IgD-negative memory B cell (primary cell): ENCODE results near the gene HOXA11. TPM values are rescaled to one million over a fixed set of nuclear protein-coding genes. Genes with fewer than 3 reads are reported as not detected.

Source experiments
- H3K27ac Mint-ChIP-seq, 3 donors: one replicate each; pipeline ENCODE4 v1.8.0; 2020 to 2022; ENCODE audit warnings: mild to moderate bottlenecking in 3 of 3, mixed read lengths in 3 of 3, moderate library complexity in 1 of 3
- H3K27me3 Mint-ChIP-seq: one replicate; pipeline ENCODE4 v1.8.0; 2021; ENCODE audit warnings: mixed read lengths
- H3K36me3 Mint-ChIP-seq: one replicate; pipeline ENCODE4 v1.8.0; 2020; ENCODE audit warnings: mild to moderate bottlenecking, mixed read lengths
- H3K4me1 Mint-ChIP-seq, 3 donors: one replicate each; pipeline ENCODE4 v1.8.0; 2020 to 2022; ENCODE audit warnings: mixed read lengths in 3 of 3, mild to moderate bottlenecking in 1 of 3
- H3K4me3 Mint-ChIP-seq, 4 donors: one replicate each; pipeline ENCODE4 v1.8.0; 2020 to 2022; ENCODE audit warnings: mild to moderate bottlenecking in 4 of 4, mixed read lengths in 4 of 4, moderate library complexity in 3 of 4
- H3K9me3 Mint-ChIP-seq, 3 donors: one replicate each; pipeline ENCODE4 v1.8.0; 2020 to 2021; ENCODE audit warnings: mixed read lengths in 3 of 3, mild to moderate bottlenecking in 1 of 3
- polyA plus RNA-seq: library from polyadenylated mRNA; unstranded; fragments of 300-500 nt; fragmentation: Illumina TruSeq; gene quantifications from one replicate; pipeline ENCODE4 v1.2.3, GENCODE V29; 2021

HOXA11 gene
- polyA plus RNA-seq, 1 donor from 2014 or later = not detected

DNA sequence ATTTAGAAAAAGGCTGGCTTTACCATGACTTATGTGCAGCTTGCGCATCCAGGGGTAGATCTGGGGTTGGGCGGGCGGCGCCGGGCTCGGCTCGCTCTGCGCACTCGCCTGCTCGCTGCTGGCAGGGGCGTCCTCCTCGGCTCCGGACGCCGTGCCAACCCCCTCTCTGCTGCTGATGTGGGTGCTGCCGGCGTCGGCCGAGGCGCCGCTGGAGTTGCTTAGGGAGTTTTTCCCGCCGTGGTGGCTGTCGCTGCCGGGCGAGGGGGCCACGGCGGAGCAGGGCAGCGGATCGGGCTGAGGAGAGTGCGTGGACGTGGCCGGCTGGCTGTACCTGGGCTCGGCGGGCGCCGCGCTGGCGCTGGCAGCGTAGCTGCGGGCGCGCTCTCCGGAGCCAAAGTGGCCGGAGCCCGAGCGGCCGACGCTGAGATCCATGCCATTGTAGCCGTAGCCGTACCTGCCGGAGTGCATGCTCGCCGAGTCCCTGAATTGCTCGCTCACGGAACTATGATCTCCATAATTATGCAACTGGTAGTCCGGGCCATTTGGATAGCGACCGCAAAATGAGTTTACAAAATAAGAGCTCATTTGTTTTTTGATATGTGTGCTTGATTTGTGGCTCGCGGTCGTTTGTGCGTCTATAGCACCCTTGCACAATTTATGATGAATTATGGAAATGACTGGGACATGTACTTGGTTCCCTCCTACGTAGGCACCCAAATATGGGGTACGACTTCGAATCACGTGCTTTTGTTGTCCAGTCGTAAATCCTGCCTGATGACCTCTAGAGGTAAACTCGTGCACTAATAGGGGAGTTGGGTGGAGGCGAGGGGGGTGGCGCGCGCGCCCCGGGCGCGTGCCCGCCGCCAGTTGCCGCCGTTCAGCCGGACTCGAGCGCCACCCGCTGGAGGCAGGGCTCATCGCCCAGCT, 41.7 kb downstream of the HOXA11 start, which contains the start of gene HOXA5:
Gene HOXA5 (minus strand): TSS at position 659 of the 927 bp plus-strand sequence. CDS start 74 bp downstream, at position 585.
- no peak within 1 kb of the TSS for H3K27ac Mint-ChIP-seq
- H3K36me3 Mint-ChIP-seq = no peaks in the 10 kb centered on the region
- peaks cover 28% of the 10 kb centered on the region for H3K27me3 Mint-ChIP-seq
- H3K4me1 Mint-ChIP-seq = peaks cover 4 to 9% (median 9%) of the 10 kb centered on the region in 3 donors
- peak within 1 kb of the TSS; percentile 63 to 83 (median 78) for H3K4me3 Mint-ChIP-seq
- no peaks in the 10 kb centered on the region for H3K9me3 Mint-ChIP-seq

DNA sequence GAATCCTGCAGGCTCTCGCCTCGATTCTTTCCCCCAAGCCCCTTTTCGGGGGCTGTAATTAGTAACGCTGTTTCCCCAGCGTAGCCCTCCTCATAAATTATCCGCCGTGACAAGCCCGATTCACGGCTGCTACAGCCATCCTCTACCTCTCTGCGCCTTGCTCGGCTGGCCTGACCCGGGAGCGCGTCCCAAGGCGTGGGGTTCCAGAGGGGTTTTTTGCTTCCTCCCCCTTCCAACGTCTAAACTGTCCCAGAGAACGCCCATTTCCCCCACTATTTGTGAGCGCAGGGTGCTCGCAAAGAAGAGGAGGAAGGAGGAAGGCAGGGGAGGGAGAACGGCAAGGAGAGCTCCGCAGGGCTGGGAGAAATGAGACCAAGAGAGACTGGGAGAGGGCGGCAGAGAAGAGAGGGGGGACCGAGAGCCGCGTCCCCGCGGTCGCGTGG, 42.4 kb downstream of the HOXA11 start:
- H3K27me3 Mint-ChIP-seq = peaks cover 23% of the 10 kb centered on the region

DNA sequence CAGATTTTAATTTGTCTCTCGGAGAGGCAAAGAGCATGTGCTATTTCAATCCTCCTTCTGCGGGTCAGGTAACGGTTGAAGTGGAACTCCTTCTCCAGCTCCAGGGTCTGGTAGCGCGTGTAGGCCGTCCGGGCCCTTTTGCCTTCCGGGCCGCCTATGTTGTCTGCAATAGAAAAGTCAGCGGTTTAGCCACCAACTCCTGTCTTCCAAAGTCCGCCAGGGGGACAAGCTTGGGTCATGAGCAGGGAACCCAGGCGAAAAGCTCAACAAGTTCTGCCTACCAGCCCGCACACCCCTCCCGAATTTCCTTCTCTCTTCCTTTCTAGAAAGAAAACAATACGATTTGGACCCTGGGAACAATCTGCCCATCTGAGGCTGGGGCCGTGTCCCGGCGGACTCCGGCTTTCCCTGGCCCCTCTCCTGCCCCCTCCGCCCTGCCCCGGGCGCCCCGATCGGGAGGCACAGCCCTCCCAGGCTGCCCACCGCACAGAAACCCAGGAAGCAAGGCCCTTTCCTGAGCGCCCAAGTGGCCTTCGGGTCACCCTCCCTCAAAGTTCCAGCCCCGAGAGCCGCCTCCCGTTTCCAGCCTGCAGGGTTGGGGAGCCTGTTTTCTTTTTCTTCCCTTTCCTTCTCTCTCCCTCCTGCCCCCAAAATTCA, 43.0 kb downstream of the HOXA11 start:
- H3K27ac Mint-ChIP-seq = peak overlapping the region in 1 of 3 donors; percentile 9
- no peak overlapping the region for H3K4me3 Mint-ChIP-seq
- no peaks in the 10 kb centered on the region for H3K9me3 Mint-ChIP-seq
- H3K4me1 Mint-ChIP-seq = peaks cover 0 to 4% (median 3%) of the 10 kb centered on the region in 3 donors
- peaks cover 17% of the 10 kb centered on the region for H3K27me3 Mint-ChIP-seq
- no peaks in the 10 kb centered on the region for H3K36me3 Mint-ChIP-seq

More for the DNA sequence above, 42.4 kb downstream of the HOXA11 start:
- Mint-ChIP-seq H3K9me3 (no peaks in the 10 kb centered on the region), H3K27ac (no peak overlapping the region), H3K4me3 (peak overlapping the region in 3 of 4 donors; percentile 39 to 82 (median 49)), H3K36me3 (no peaks in the 10 kb centered on the region), H3K4me1 (peaks cover 3 to 4% (median 4%) of the 10 kb centered on the region in 3 donors)

DNA sequence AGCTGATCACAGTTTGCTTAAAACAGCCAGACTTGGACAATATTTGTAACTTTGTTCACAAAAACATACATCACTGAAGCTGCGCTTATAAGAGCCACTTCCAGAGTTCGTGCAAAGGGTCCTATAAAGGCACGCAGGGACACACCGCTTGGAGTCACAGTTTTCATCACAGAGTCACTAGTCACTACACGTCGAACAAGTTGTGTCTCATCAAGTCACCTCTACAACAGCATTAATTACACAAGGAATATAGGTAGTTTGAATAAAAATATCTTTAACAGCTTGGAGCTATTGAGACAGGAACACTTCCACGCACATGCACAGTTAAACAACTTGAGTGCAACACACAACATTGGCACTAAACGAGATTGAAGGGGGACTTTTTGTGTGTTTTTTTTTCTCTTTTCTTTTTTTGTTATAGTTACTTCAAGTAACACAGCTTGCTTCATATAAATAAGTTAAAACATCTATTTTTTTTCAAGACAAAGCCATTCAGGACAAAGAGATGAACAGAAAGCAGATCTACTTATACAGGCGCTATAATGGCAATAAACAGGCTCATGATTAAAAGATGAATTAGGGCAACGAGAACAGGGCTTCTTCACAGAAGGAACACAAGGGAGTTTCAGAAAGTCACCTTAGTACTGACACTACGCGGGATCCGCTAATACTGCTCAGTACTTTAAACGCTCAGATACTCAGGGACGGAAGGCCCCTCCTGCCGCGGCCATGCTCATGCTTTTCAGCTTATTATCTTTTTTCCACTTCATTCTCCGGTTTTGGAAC, 43.7 kb downstream of the HOXA11 start:
- no peaks in the 10 kb centered on the region for H3K9me3 Mint-ChIP-seq
- H3K36me3 Mint-ChIP-seq = no peaks in the 10 kb centered on the region
- peaks cover 10% of the 10 kb centered on the region for H3K27me3 Mint-ChIP-seq
- H3K27ac Mint-ChIP-seq = peak overlapping the region in 1 of 3 donors; percentile 9
- H3K4me3 Mint-ChIP-seq = peak overlapping the region in 1 of 4 donors; percentile 12
- H3K4me1 Mint-ChIP-seq = peaks cover 0 to 2% (median under 1%) of the 10 kb centered on the region in 3 donors

DNA sequence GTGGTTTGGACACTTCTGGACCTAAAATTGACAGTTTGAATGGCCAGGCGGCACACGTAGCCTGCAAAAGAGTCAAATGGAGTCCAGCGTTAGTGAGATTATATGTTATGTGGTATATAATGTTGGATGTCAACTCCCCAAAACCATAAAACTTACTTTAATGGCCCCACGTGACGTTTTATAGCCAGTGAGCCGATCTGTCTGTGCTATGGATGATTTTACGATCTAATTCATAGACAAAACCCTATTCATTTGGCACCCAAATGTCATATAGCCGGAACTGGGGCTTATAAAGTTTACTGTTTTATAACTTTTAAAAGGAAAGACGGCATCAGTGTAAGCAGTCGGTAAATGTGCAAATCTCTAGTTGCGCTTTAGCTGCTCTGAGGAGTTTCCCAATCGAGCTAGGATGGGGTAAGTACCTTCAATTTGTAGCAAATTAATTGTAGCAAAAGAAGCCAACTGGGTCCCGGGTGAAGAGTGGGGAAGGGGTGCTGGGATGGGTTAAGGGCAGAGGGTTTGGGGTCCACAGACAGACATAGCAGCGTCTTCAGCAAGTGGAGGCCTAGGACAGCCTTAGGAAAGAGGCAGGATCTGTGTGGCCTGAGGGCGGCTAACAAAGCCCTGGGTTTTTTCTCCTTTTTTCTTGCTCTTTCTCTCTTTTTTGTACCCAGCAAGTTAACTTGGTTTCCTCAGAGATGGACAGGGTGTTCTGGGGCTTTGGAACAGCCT, 44.7 kb downstream of the HOXA11 start:
- Mint-ChIP-seq H3K9me3 (no peaks in the 10 kb centered on the region), H3K27me3 (peaks cover 13% of the 10 kb centered on the region), H3K4me3 (no peak overlapping the region), H3K27ac (no peak overlapping the region), H3K36me3 (no peaks in the 10 kb centered on the region), H3K4me1 (peaks cover 0 to 2% (median 0%) of the 10 kb centered on the region in 3 donors)

DNA sequence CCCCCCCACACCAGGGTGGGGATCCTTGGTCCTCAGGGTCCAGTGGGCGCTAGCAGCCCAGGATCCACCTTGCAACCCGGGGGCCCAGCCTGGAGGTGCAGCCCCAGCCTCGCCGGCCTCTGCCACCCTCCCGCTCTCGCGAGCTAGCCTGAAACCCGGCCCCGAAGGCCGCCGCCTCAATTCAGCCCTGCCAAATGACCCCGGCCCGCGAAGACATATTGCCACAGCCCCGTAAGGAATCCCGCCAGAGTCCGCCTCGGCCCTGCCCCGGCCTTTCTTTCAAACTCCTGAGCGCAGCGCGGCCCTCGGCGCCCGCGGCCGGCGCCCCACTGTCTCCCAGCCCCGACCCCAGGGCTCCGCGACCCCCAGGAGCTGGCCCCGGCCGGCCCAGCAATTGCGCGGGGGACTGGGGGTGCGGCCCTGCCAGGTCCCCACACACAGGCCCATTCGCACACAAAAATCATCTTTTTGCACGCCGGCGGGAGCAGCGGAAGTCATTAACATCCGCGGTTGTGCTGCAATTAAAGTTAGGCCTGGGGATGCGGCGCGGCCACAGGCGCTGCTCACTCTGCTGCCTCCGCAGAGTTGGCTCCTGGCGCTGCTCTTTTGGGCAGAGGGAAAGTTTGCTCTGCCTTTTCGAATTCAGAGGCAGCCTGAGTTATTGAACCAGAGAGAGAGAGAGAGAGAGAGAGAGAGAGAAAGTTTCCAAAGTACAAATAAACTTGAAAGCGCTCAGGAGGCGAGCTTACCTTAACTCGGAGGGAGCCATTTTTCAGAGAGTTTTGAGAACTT, 45.5 kb downstream of the HOXA11 start:
- peaks cover 18% of the 10 kb centered on the region for H3K27me3 Mint-ChIP-seq
- no peaks in the 10 kb centered on the region for H3K36me3 Mint-ChIP-seq
- H3K27ac Mint-ChIP-seq = no peak overlapping the region
- peaks cover 0 to 5% (median 2%) of the 10 kb centered on the region in 3 donors for H3K4me1 Mint-ChIP-seq
- H3K9me3 Mint-ChIP-seq = no peaks in the 10 kb centered on the region
- H3K4me3 Mint-ChIP-seq = no peak overlapping the region

DNA sequence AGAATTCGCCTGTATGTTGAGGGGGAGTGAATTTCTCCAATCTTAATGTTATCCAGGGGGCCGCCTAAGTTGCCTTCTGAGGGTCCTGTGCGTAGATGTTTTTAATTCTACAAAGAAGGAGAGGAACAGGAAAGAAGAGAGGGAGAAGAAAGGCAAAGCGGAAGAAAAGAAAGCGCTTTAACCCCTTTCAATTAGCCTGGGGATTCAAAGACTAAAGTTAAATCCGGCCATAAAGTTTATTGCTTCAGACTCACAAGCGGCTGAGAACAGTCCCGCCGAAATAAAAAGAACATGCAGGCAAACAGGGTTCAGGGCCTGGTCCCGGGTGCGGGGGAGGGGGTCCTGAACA, 46.1 kb downstream of the HOXA11 start:
- Mint-ChIP-seq H3K4me1 (peaks cover 0 to 5% (median 2%) of the 10 kb centered on the region in 3 donors), H3K9me3 (no peaks in the 10 kb centered on the region), H3K4me3 (no peak overlapping the region), H3K36me3 (no peaks in the 10 kb centered on the region), H3K27me3 (peaks cover 22% of the 10 kb centered on the region), H3K27ac (no peak overlapping the region)

DNA sequence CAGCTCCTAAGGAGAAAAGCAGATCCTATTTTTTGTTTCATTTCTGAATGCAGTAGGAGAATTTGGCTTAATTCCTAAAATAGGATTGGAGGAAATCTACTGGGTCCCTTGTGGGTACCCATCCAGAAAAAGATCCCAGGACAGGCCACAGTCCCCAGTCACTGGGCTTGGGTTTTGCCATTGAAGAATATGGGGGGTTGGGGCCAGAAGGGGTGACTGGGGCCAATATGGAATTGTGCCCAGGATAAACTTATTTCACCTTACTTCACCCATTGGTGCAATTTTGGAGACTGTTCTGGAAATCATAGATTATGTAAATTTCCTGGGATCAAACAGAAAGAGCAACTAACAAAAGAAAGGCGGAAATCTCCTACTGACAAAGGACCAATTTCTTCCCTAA, 46.6 kb downstream of the HOXA11 start:
- Mint-ChIP-seq H3K9me3 (no peaks in the 10 kb centered on the region), H3K4me3 (no peak overlapping the region), H3K36me3 (no peaks in the 10 kb centered on the region), H3K4me1 (peaks cover 0 to 5% (median 2%) of the 10 kb centered on the region in 3 donors), H3K27me3 (peaks cover 25% of the 10 kb centered on the region), H3K27ac (no peak overlapping the region)

DNA sequence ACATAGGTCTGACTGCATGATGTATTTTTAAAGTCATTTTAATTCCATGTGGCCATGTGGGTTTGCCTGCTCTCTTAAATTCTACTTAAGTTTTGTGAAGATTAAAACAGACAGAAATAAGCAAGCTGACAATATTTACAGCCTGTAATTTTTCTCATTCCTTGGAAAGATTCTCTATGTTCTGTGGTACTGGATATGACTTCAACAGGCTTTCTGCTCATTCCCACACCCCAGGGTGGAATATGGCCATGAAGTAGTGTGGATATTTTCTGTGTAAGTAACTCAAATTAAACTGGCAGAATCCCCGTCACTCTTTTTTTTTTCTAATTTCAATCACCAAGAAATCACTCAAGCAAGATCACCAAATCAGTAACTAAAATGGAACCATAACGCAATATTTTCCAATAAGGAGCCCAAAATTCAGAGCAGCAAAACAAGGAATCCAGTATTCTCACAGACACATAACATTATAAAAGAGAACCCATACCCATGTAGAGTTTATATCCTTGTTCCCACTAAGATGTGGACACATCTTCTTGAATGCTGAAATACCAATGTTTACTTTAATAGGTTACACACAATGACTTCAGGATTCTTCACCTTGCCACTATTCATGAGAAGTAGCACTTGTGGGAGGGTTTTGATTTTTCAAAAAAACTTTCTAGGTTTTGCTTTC, 47.3 kb downstream of the HOXA11 start:
- Mint-ChIP-seq H3K27ac (no peak overlapping the region), H3K27me3 (peaks cover 29% of the 10 kb centered on the region), H3K9me3 (no peaks in the 10 kb centered on the region), H3K36me3 (no peaks in the 10 kb centered on the region), H3K4me1 (peaks cover 0 to 5% (median 2%) of the 10 kb centered on the region in 3 donors), H3K4me3 (no peak overlapping the region)

DNA sequence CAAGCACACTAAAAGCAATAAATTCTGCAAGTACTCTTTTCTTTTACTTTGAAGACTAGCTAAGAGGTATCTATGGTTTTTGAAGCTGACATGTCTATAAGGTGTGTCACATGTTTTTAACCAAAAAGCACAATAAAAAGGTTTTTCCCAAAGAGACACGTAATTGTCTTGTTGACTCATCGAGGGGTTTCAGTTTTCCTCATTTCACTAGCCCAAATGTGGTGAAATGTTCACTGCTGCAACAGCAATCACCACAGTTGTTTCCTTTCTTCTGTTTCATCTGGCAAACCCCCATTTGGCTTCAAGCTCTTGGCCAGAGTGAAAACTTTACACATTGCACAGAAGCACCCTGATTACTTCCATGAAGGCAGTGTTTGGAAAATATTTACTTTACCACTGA, 50.6 kb downstream of the HOXA11 start:
- Mint-ChIP-seq H3K27me3 (peaks cover 33% of the 10 kb centered on the region), H3K36me3 (no peaks in the 10 kb centered on the region), H3K4me3 (no peak overlapping the region), H3K9me3 (no peaks in the 10 kb centered on the region), H3K27ac (peak overlapping the region in 1 of 3 donors; percentile 16), H3K4me1 (peaks cover 0 to 5% (median 2%) of the 10 kb centered on the region in 3 donors)

DNA sequence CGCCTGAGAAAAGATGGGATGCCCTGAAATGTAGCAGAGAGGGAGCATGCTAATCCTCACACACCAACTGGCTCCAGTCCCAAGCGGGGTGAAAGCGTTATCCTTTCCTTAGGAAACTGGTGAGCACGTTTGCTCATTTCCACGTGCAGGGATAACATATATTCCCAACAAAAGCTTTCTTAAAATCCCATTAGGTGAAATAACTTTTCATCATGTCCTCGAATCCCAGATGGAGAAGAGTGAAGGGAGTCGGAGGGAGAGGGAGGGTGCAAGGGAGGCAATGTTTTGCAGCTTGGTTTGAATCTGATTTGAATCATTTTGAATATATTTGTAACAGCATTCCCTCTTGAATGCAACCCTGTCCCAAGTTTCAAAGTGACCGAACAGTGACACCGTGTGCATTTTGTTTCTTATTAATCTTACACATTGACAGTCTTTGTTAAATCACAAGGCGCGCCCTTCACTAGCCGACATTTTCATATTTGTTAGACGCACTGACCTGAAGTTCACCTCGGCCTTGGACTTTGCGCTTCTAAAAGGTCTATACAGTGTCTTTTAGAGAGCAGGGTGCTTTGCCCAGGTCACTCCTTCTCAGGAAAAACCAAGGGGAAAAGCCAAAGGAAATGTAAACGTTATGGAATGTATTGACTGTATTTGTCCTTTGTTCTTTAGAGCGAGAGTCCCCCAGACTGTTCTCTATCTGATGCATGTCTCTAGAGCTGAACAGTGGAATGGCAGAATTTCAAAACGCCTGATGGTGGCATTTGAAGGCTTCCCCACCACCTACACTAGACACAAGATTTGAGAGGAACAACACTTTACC, 51.4 kb downstream of the HOXA11 start:
- no peak overlapping the region for H3K27ac Mint-ChIP-seq
- H3K27me3 Mint-ChIP-seq = peaks cover 33% of the 10 kb centered on the region
- H3K9me3 Mint-ChIP-seq = no peaks in the 10 kb centered on the region
- peaks cover 2 to 5% (median 3%) of the 10 kb centered on the region in 3 donors for H3K4me1 Mint-ChIP-seq
- H3K36me3 Mint-ChIP-seq = no peaks in the 10 kb centered on the region
- H3K4me3 Mint-ChIP-seq = no peak overlapping the region

DNA sequence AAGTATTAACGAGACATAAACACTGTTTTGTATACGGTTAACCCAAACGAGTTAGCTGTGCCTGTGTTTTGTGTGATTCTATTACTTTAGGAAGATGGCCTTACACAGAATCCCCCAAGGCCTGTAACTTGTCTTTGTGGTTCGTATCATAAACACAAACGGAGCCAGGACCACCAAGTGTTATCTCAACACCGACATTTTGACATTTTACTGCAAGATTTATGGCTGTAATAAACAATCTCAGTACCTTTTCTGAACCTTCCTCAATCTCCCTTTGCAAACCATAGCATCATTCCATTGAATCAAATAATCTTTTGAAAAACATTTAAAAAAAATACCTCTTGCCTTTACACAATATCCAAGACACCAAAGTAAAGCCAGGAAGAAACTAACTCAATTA, 52.1 kb downstream of the HOXA11 start:
- Mint-ChIP-seq H3K4me3 (no peak overlapping the region), H3K27ac (no peak overlapping the region), H3K27me3 (peaks cover 33% of the 10 kb centered on the region), H3K36me3 (no peaks in the 10 kb centered on the region), H3K9me3 (no peaks in the 10 kb centered on the region), H3K4me1 (peaks cover 2 to 5% (median 4%) of the 10 kb centered on the region in 3 donors)
